GM18520 (cell line): ENCODE data around the gene LRRC10.
"Not testable (repeated sequence)": the region's sequence is repeated elsewhere in the genome, so short reads cannot be mapped to it uniquely, and the experiment has no call there.

Experiments
- ATAC-seq: cut with Tn5 transposase; IDR thresholded peaks from one replicate; pipeline ENCODE4 v1.9.1; 2021; ENCODE audit not compliant: unreplicated experiment

Gene LRRC10

DNA sequence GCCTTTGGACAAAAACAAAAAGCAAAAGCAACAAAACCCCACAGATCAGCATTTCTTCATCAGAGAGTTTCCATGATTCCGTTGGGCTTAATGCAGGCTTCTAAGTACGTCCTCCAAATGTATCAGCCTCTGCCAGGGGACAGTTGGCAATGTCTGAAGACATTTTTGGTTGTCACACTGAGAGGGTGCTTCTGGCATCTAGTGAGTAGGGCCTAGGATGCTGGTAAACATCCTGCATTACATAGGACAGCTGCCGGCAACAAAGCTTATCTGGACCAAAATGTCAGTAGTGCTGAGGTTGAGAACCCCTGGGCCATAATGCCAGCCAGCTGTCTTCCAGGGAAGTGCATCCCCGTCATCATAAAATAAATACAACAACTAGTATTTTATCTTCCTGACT lies 9.4 kb upstream of the LRRC10 start:
- ATAC-seq, result no peak

DNA sequence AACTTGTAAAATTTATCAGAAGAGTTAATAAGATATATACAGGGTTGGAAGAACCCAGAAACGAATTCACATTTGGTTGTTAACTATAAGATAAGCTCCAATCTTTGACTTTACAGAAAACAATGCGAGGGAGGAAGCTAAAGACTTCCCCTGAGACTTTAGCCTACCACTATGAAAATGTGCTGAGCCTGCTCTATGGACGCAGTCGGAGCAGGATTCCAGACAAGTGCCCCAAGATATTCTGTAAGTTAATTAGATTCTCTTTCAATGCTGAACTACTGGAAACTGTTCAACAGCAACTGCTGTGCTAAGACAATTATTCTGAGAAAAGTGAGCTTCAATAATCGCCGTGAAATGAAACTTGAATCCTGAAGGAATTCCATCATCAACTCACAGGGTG lies 8.3 kb upstream of the LRRC10 start:
- no peak for ATAC-seq

GRCh38 chr12:69616025-69616424 lies 5.3 kb upstream of the LRRC10 start:
- no peak for ATAC-seq

DNA sequence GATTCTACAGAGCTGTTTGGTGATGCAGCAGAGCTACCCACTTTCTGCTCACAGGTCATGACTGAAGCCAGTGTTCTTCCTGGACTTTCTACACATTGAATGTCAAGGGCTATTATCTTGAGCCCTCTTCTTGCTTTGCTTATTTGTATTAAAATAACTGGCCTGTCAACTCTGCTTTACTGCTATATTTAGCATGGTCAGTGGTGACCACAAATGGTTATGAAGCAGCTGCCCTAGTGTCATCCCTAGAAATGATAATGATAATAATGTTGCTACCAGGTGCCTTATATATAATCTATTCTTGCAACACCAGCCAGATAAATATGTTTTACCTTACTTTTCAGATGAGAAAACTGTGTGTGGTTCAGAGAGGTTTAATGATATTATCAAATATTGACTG lies 2.6 kb upstream of the LRRC10 start:
- ATAC-seq, result no peak

- no peak for ATAC-seq
Observed at GRCh38 chr12:69610126-69610525, 581 bp downstream of the LRRC10 start.

GRCh38 chr12:69608114-69608513 lies 2.6 kb downstream of the LRRC10 start:
- no peak for ATAC-seq

DNA sequence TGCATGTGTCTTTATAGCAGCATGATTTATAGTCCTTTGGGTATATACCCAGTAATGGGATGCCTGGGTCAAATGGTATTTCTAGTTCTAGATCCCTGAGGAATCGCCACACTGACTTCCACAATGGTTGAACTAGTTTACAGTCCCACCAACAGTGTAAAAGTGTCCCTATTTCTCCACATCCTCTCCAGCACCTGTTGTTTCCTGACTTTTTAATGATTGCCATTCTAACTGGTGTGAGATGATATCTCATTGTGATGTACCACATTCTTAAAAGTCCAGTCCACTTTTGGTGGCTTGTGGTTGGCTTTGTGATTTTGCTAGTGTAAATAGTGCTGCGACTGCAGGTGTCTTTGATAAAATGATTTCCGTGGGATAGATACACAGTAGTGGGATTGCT lies 6.4 kb downstream of the LRRC10 start:
- not testable (repeated sequence) for ATAC-seq

DNA sequence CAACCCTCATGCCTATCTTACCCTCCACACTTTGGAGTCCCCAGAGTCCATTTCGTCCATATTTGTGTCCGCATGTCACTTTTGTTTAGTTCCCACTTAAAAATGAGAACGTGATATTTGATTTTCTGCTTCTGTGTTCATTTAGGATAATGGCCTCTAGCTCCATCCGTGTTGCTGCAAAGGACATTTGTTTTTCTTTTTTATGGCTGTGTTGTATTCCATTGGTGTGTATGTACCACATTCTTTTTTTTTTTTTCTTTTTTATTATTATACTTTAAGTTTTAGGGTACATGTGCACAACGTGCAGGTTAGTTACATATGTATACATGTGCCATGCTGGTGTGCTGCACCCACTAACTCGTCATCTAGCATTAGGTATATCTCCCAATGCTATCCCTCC lies 7.2 kb downstream of the LRRC10 start:
- not testable (repeated sequence) for ATAC-seq

DNA sequence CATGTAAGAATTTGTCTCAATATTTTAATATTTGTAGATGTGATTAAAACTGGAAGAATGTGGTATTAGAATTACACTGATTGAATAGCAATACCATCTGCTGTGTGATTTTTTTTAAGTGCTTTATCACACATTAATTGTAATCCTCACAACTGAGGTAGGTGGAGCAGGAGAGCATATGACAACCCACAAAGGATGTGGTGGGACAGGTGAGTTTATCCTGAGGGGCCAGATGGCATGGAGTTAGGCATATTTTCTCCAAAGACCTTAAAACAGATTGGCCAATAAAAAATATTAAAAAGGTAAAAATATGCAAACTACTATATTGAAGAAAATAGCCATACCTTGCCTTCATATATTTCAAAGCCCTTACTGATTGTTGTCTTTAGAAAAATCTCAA lies 7.8 kb downstream of the LRRC10 start:
- ATAC-seq, result no peak

DNA sequence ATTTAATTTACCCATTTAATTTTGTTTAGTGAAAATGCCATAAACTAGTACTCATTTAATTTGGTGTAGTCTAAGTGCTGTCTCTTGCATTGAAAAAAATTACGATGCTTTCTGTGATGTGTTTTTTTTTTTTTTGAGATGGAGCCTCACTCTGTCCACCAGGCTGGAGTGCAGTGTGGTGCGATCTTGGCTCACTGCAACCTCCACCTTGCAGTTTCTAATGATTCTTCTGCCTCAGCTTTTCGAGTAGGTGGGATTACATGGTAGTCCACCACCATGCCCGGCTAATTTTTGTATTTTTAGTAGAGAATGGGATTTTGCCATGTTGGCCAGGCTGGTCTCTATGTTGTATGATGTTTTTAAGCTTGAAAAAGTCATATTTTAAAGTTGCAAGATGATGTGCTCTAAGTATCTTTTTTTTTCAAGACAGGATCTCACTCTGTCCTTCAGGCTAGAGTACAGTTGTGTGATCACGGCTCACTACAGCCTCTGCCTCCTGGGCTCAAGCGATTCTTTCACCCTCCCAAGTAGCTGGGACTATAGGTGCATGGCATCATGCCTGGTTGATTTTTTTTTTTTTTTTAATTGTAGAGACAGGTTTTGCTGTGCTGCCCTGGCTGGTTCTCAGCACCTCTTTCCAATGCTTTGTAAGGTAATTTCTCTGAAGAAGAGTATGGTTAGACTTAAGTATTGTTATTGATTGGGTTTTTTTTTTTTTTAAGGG lies 8.6 kb downstream of the LRRC10 start:
- ATAC-seq, result no peak

GRCh38 chr12:69600804-69601203 lies 9.9 kb downstream of the LRRC10 start:
- no peak for ATAC-seq

DNA sequence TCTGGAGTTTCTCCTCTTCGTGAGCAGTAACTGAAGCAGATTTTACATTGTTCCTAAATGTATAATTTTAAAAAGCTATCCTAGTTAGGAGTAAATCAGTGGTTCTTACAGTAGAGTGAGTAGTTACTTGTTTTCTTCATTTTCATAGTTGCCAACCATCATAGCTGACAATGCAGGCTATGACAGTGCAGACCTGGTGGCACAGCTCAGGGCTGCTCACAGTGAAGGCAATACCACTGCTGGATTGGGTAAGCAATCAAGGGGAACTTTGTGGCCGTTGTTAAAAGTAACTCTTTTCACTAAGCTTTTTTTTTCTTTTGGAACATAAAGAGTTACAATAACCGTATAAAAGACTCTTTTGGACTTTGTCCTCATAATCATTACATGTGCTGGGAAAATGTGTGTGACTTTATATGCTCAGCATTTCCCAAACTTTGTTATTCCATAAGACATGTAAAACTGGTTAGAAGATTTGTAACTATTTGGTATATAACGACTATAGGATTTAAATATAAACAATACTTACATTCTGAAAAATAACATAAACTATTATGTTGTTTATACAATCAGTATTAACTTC lies 12.4 kb downstream of the LRRC10 start:
- no peak for ATAC-seq

GRCh38 chr12:69595689-69596088 lies 15.0 kb downstream of the LRRC10 start:
- no peak for ATAC-seq

DNA sequence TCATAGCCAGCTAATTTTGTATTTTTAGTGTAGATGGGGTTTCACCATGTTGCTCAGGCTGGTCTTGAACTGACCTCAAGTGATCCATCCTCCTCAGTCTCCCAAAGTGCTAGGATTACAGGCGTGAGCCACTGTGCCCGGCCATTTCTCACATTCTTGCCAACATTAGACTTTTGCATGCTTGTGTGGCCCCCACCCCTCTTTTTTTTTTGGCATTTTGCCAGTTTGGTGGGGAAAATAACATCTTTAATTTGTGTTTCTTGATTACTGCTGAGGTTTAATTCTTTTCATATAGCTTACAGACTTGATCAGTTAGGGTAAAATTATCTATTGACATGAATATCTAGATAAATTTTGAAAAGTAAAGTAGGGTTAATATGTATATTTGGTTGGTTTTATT lies 21.6 kb downstream of the LRRC10 start:
- ATAC-seq, result no peak

- ATAC-seq, result no peak
Observed at GRCh38 chr12:69588527-69588926, 22.2 kb downstream of the LRRC10 start.

- ATAC-seq, result peak; percentile 93
Observed at GRCh38 chr12:69585189-69586062, 25.3 kb downstream of the LRRC10 start, which contains the start of gene CCT2. CCT2 (plus strand) TSS chr12:69585459; CDS start chr12:69585522, 63 bp downstream.

GRCh38 chr12:69583203-69583602 lies 27.5 kb downstream of the LRRC10 start:
- ATAC-seq, result no peak

DNA sequence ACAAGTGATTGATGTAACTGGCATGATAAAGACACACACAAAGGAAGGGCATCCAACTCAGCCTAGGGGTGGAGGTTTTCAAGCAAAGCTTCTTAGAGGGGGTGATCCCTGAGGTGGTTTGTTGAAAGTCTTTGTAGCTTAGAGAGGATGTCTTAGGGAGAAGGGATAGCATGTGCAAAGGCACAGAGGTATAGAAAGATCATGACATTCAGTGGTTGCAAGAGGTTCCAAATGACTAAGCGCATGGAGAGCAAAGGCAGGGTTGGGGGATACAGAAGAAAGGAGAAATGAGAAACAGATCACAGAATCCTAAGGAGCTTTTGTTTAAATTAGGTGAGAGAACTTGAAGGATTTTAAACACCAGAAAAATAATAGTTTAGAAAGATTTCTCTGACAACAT lies 30.6 kb downstream of the LRRC10 start:
- ATAC-seq, result no peak

GRCh38 chr12:69579029-69579428 lies 31.7 kb downstream of the LRRC10 start:
- ATAC-seq, result no peak

DNA sequence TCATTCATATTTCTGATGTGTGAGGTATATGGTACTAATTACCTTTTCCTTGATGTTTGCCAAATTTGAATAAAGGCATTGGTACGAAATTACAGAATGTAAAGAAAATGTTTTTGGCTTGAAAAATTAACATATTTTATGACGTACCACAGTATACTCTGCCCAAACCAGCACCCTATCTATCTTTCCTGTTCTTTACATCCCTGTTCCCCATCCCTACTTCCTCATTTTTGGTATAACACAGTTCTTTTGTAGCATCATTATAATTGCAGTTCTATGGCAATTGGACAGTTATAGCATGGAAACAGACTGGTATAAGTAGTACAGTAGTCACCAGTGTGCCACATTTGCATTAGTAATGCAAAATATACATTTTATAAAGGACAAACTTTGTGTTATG lies 32.4 kb downstream of the LRRC10 start:
- ATAC-seq, result no peak

- no peak for ATAC-seq
Observed at GRCh38 chr12:69575346-69575745, 35.4 kb downstream of the LRRC10 start.
